GM12878 (cell line): ENCODE measurements around the gene GOLGA6L2. TPM values are rescaled to one million over a fixed set of nuclear protein-coding genes. Genes with fewer than 3 reads are reported as not detected.

Experiments
- ATAC-seq: fragments of 200-7000 bp; cut with Tn5 transposase; 3 replicates; pipeline ENCODE4 v1.9.1; 2020; ENCODE audit warnings: mild to moderate bottlenecking, moderate library complexity
- BruUV-seq: library from RNA; stranded (reverse); fragments of 400-500 nt; replicated peaks from 2 replicates; lab custom pipeline; 2021; lab: Mats Ljungman, UMichigan
- CTCF ChIA-PET: fragments of 300-600 bp; sonication (Branson Sonifier 250); formaldehyde crosslinking; extraction: SDS; loops from one replicate; lab custom pipeline; 2021; ENCODE audit warnings: inconsistent platforms; lab: Yijun Ruan, JAX
- POLR2A ChIA-PET: fragments of 350-600 bp; formaldehyde crosslinking; extraction: SDS; loops from one replicate; lab custom pipeline; 2021; ENCODE audit warnings: inconsistent platforms; lab: Charles Lee
- RAD21 ChIA-PET: fragments of 300-600 bp; sonication (Branson Sonifier 250); formaldehyde crosslinking; loops from one replicate; lab custom pipeline; 2023; ENCODE audit warnings: antibody characterized with exemption; ENCODE audit not compliant: unreplicated experiment; lab: Charles Lee
- SMC1A ChIA-PET: fragments of 300-600 bp; sonication (Branson Sonifier 250); formaldehyde crosslinking; loops from one replicate; lab custom pipeline; 2023; ENCODE audit not compliant: unreplicated experiment, uncharacterized antibody; lab: Charles Lee
- DNase-seq: peaks from one replicate; pipeline ENCODE4 v3.0.0-alpha.2; 2011; ENCODE audit warnings: low read depth, low spot score
- FAIRE-seq: peaks from 3 replicates; lab custom pipeline; 2011; peaks lifted over from hg19 to GRCh38; lab: Jason Lieb, UNC
- H2AFZ ChIP-seq: 2 replicates; pipeline ENCODE4 v1.6.0; 2011; ENCODE audit warnings: low read depth, low read length, control low read depth; ENCODE audit not compliant: control insufficient read depth
- H3K27ac ChIP-seq: 2 replicates; pipeline ENCODE4 v1.5.1; 2011; ENCODE audit warnings: control low read depth; ENCODE audit not compliant: control insufficient read depth, insufficient read depth
- H3K27me3 ChIP-seq, 2 experiments: replicated peaks in 1 of 2; 2 replicates each; pipeline versions ENCODE4 v1.6.0 to v1.6.1; 2011; ENCODE audit warnings: low read length in 1 of 2; ENCODE audit not compliant: control insufficient read depth in 2 of 2, insufficient read depth in 2 of 2
- H3K36me3 ChIP-seq, 2 experiments: 2 replicates each; pipeline ENCODE4 v1.5.1; 2011; ENCODE audit warnings: low read length in 1 of 2; ENCODE audit not compliant: control insufficient read depth in 2 of 2, insufficient read depth in 2 of 2
- H3K4me1 ChIP-seq: 2 replicates; pipeline ENCODE4 v1.6.1; 2011; ENCODE audit warnings: mild to moderate bottlenecking, low read length, moderate library complexity, mixed read lengths; ENCODE audit not compliant: control insufficient read depth, insufficient read depth
- H3K4me2 ChIP-seq: 2 replicates; pipeline ENCODE4 v1.6.0; 2011; ENCODE audit warnings: control low read depth; ENCODE audit not compliant: control insufficient read depth, insufficient read depth
- H3K4me3 ChIP-seq: fragments of 200-600 bp; sonication (generic); 2 replicates; pipeline ENCODE4 v1.5.1; 2016
- H3K79me2 ChIP-seq: 2 replicates; pipeline ENCODE4 v1.6.0; 2011; ENCODE audit warnings: low read length; ENCODE audit not compliant: control insufficient read depth, insufficient read depth
- H3K9ac ChIP-seq: 2 replicates; pipeline ENCODE4 v1.8.0; 2011; ENCODE audit warnings: low read length, control low read depth, mixed read lengths; ENCODE audit not compliant: control insufficient read depth, insufficient read depth
- H3K9me3 ChIP-seq: replicated peaks from 3 replicates; pipeline ENCODE4 v1.5.1; 2011; ENCODE audit warnings: mild to moderate bottlenecking, low read length; ENCODE audit not compliant: control insufficient read depth, insufficient read depth
- H4K20me1 ChIP-seq: 2 replicates; pipeline ENCODE4 v1.6.0; 2011; ENCODE audit not compliant: control insufficient read depth, insufficient read depth
- ASH2L ChIP-seq: fragments of 300-600, 200-600 bp; sonication (generic); IDR thresholded peaks from 2 replicates; pipeline ENCODE4 v1.6.1; 2017; ENCODE audit warnings: low read depth, mild to moderate bottlenecking, borderline replicate concordance
- CHD1 ChIP-seq: IDR thresholded peaks from 2 replicates; pipeline ENCODE4 v1.6.1; 2012; ENCODE audit warnings: low read depth, low read length, improper control_type of control experiment
- CHD4 ChIP-seq: fragments of 200-600 bp; sonication (generic); IDR thresholded peaks from 2 replicates; pipeline ENCODE4 v1.6.1; 2016; ENCODE audit warnings: mild to moderate bottlenecking
- CREB1 ChIP-seq: IDR thresholded peaks from 2 replicates; pipeline ENCODE4 v1.6.1; 2012; ENCODE audit warnings: low read depth, mild to moderate bottlenecking, inconsistent platforms
- E4F1 ChIP-seq: fragments of 450-650 bp; IDR thresholded peaks from 2 replicates; pipeline ENCODE4 v1.6.1; 2018; ENCODE audit warnings: borderline replicate concordance, mild to moderate bottlenecking; ENCODE audit not compliant: partially characterized antibody
- ETV6 ChIP-seq, 2 experiments: fragments of 450-650 bp in 1 of 2; IDR thresholded peaks in 1 of 2; conservative IDR thresholded peaks in 1 of 2; 2 replicates each; pipeline ENCODE4 v1.6.1; 2014; ENCODE audit warnings: antibody characterized with exemption in 1 of 2, borderline replicate concordance in 1 of 2, low read depth in 1 of 2, mild to moderate bottlenecking in 1 of 2, moderate library complexity in 1 of 2
- JUND ChIP-seq: IDR thresholded peaks from 2 replicates; pipeline ENCODE4 v1.6.1; 2012; ENCODE audit warnings: low read depth, mild to moderate bottlenecking, low read length, improper control_type of control experiment, moderate library complexity
- KAT2A ChIP-seq: conservative IDR thresholded peaks from 2 replicates; pipeline ENCODE4 v1.6.1; 2011; ENCODE audit warnings: low read depth, low read length; ENCODE audit not compliant: control insufficient read depth
- NFYB ChIP-seq: IDR thresholded peaks from 2 replicates; pipeline ENCODE4 v1.6.1; 2011; ENCODE audit warnings: low read depth, mild to moderate bottlenecking, low read length, improper control_type of control experiment, moderate library complexity; ENCODE audit not compliant: insufficient read depth
- RCOR1 ChIP-seq: conservative IDR thresholded peaks from 2 replicates; pipeline ENCODE4 v1.6.1; 2012; ENCODE audit warnings: low read depth, low read length, improper control_type of control experiment
- RELA ChIP-seq: fragments of 450-650 bp; IDR thresholded peaks from 2 replicates; pipeline ENCODE4 v1.8.0; 2014; ENCODE audit warnings: borderline replicate concordance; ENCODE audit not compliant: partially characterized antibody
- RFX5 ChIP-seq: IDR thresholded peaks from 2 replicates; pipeline ENCODE4 v1.6.1; 2011; ENCODE audit warnings: low read depth, low read length, improper control_type of control experiment
- SKIL ChIP-seq: fragments of 450-650 bp; IDR thresholded peaks from 2 replicates; pipeline ENCODE4 v1.6.1; 2017; ENCODE audit warnings: mild to moderate bottlenecking, low read depth, inconsistent platforms; ENCODE audit not compliant: poor library complexity, severe bottlenecking
- SP1 ChIP-seq: IDR thresholded peaks from one replicate; pipeline ENCODE4 v1.6.1; 2011; ENCODE audit warnings: low read depth, low read length
- YY1 ChIP-seq: IDR thresholded peaks from 2 replicates; pipeline ENCODE4 v1.6.1; 2011; ENCODE audit warnings: low read depth, mild to moderate bottlenecking, low read length
- WGBS: methylation state at CpG from one replicate; pipeline ENCODE4 v1.1.6; 2016; ENCODE audit warnings: low lambda C conversion rate; ENCODE audit not compliant: insufficient replicate concordance, insufficient coverage; ENCODE audit errors: missing lambda C conversion rate; 5-methylcytosine and 5-hydroxymethylcytosine counted together
- in situ Hi-C: fragments of 300-500 bp; cut with MboI; formaldehyde crosslinking; loops from 9 replicates; pipeline ENCODE4 v1.14.3; 2018; ENCODE audit warnings: mixed read lengths
- intact Hi-C: fragments of 100-400 bp; cut with micrococcal nuclease; formaldehyde crosslinking; loops from one replicate; pipeline ENCODE4 v1.14.2; 2022; ENCODE audit not compliant: unreplicated experiment
- polyA plus RNA-seq, 11 experiments: library from polyadenylated mRNA; depleted of rRNA in 4 of 11; unstranded in 6 of 11; stranded (reverse) in 5 of 11; fragments of >200 nt; fragmentation: Nextera tagmentation in 4 of 11; fragmentation: Illumina TruSeq in 1 of 11; extraction: Ambion mirVana in 4 of 11; extraction: Trizol in 1 of 11; gene quantifications; 1 replicate in 1 of 11; 2 replicates in 10 of 11; pipeline versions ENCODE4 v1.2.1 to v1.2.3, GENCODE V29; 2011 to 2016; ENCODE audit warnings: inconsistent platforms in 2 of 11, missing spikeins in 2 of 11, low read depth in 1 of 11
- total RNA-seq, 4 experiments: library from RNA; depleted of rRNA in 3 of 4; stranded (reverse); fragments of >200 nt in 3 of 4; fragmentation: Illumina TruSeq in 1 of 4; extraction: Trizol in 1 of 4; gene quantifications; 2 replicates each; pipeline versions ENCODE4 v1.2.1 to v1.2.3, GENCODE V29; 2013 to 2021
- TF ChIP-seq, protein P1 (sequence below): fragments of 150-350 bp; IDR thresholded peaks from 2 replicates; pipeline ENCODE4 v1.6.1; 2016; ENCODE audit warnings: low read depth, low read length

GOLGA6L2 gene
- total and polyA plus RNA-seq, 10 of the 15 experiments (the other 5 are each of a cell fraction or from before 2014, with no cell fraction given) = not detected

- Histone ChIP-seq H3K9me3 (no peaks in the 10 kb centered on the region), H4K20me1 (no peaks in the 10 kb centered on the region), H3K9ac (no peak overlapping the region), H2AFZ (no peak overlapping the region), H3K27ac (no peak overlapping the region), H3K79me2 (no peaks in the 10 kb centered on the region), H3K4me1 (no peaks in the 10 kb centered on the region), H3K36me3 (no peaks in the 10 kb centered on the region), H3K4me3 (no peak overlapping the region), H3K27me3 (no peaks in the 10 kb centered on the region), H3K4me2 (no peak overlapping the region)
- no peak for DNase-seq
- RAD21 ChIA-PET = interaction anchor here (0.5 kb wide), 1 partner anchor 450 kb away, joined by 3 read pairs; no protein-coding TSS in a partner anchor
- 15% methylated on average over 6 of the region's 6 CpGs for WGBS
- in situ Hi-C loops (no loop called here), intact Hi-C loops (no loop called here)
- FAIRE-seq = no peak
- no TSS peak for BruUV-seq
- CTCF ChIA-PET = no interaction called here
- SMC1A ChIA-PET = no interaction called here
- TF ChIP-seq RELA (no peak), SP1 (no peak), ETV6 (conservative IDR thresholded peaks at IDR 0.05 in 1 of 2, IDR thresholded peaks at IDR 0.05 in 1 of 2; ENCODE audit: borderline replicate concordance in 1 of 2, low read depth in 1 of 2) (no peak), NFYB (no peak), CHD4 (no peak), SKIL (no peak), RFX5 (no peak), CREB1 (no peak), CHD1 (no peak), E4F1 (no peak), JUND (no peak), KAT2A (no peak), ASH2L (no peak), RCOR1 (no peak), YY1 (no peak)
- TF ChIP-seq, protein P1, sequence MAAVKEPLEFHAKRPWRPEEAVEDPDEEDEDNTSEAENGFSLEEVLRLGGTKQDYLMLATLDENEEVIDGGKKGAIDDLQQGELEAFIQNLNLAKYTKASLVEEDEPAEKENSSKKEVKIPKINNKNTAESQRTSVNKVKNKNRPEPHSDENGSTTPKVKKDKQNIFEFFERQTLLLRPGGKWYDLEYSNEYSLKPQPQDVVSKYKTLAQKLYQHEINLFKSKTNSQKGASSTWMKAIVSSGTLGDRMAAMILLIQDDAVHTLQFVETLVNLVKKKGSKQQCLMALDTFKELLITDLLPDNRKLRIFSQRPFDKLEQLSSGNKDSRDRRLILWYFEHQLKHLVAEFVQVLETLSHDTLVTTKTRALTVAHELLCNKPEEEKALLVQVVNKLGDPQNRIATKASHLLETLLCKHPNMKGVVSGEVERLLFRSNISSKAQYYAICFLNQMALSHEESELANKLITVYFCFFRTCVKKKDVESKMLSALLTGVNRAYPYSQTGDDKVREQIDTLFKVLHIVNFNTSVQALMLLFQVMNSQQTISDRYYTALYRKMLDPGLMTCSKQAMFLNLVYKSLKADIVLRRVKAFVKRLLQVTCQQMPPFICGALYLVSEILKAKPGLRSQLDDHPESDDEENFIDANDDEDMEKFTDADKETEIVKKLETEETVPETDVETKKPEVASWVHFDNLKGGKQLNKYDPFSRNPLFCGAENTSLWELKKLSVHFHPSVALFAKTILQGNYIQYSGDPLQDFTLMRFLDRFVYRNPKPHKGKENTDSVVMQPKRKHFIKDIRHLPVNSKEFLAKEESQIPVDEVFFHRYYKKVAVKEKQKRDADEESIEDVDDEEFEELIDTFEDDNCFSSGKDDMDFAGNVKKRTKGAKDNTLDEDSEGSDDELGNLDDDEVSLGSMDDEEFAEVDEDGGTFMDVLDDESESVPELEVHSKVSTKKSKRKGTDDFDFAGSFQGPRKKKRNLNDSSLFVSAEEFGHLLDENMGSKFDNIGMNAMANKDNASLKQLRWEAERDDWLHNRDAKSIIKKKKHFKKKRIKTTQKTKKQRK = no peak
- no peak for ATAC-seq
- POLR2A ChIA-PET = no interaction called here
Observed at GRCh38 chr15:23477920-23478319, 30.9 kb upstream of the GOLGA6L2 start.
